Measurements from ENCODE around the gene GIT2. TPM values are rescaled to one million over a fixed set of nuclear protein-coding genes. Genes with fewer than 3 reads are reported as not detected.
"Not testable (repeated sequence)": the region's sequence is repeated elsewhere in the genome, so short reads cannot be mapped to it uniquely, and the experiment has no call there.

GIT2 gene
- total and polyA plus RNA-seq, 2 donors from 2014 or later, result 10.4 to 46.2 TPM

DNA sequence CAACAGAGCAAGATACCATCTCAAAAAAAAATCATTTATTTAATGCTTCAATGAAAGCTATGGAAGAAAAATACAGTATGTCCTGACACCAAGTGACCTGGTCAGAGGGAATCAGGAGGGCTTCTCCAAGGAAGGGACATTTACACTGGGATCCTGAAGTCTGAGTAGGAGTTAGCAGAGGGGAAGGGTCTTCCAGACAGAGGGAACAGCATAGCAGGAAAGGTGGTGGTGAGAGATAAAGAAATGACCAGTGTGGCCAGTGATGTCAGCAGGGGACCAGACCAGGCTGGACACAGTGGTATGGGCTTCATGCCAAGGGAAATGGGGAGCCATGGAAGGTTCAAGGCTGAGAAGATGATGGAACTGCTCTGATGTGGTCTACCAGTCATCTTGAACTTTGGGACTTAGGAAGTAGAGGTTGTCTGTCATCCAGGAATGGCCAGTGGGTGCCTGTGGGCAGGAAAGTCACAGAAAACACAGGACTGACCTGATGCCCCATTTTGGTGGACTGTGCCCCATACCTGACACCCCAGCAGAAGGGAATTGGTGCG, 103.9 kb downstream of the GIT2 start:
- Histone ChIP-seq H3K9ac (ENCODE audit: low read length in 3 of 3) (no peak overlapping the region), H3K36me3 (ENCODE audit: control insufficient read depth in 2 of 3, insufficient read depth in 3 of 3, low read length in 3 of 3) (no peaks in the 10 kb centered on the region), H3K4me1 (ENCODE audit: control insufficient read depth in 2 of 3, insufficient read depth in 2 of 3, low read depth in 1 of 3, low read length in 3 of 3) (no peaks in the 10 kb centered on the region), H3K27me3 (ENCODE audit: control insufficient read depth, insufficient read depth, low read length) (no peaks in the 10 kb centered on the region), H3K27ac (ENCODE audit: low read depth in 2 of 2, low read length in 2 of 2) (no peak overlapping the region), H3K4me3 (ENCODE audit: low read length in 3 of 3) (no peak overlapping the region), H3K9me3 (ENCODE audit: control insufficient read depth in 2 of 3, insufficient read depth in 1 of 3, low read length in 3 of 3) (no peaks in the 10 kb centered on the region)
- no peak for DNase-seq
- no peak for FAIRE-seq
- intact Hi-C loops (cut with DNase I), result no loop called here
- TF ChIP-seq, protein P1, sequence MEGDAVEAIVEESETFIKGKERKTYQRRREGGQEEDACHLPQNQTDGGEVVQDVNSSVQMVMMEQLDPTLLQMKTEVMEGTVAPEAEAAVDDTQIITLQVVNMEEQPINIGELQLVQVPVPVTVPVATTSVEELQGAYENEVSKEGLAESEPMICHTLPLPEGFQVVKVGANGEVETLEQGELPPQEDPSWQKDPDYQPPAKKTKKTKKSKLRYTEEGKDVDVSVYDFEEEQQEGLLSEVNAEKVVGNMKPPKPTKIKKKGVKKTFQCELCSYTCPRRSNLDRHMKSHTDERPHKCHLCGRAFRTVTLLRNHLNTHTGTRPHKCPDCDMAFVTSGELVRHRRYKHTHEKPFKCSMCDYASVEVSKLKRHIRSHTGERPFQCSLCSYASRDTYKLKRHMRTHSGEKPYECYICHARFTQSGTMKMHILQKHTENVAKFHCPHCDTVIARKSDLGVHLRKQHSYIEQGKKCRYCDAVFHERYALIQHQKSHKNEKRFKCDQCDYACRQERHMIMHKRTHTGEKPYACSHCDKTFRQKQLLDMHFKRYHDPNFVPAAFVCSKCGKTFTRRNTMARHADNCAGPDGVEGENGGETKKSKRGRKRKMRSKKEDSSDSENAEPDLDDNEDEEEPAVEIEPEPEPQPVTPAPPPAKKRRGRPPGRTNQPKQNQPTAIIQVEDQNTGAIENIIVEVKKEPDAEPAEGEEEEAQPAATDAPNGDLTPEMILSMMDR (IDR thresholded peaks at IDR 0.05; ENCODE audit: borderline replicate concordance, extremely low read depth, insufficient read depth), result no peak

DNA sequence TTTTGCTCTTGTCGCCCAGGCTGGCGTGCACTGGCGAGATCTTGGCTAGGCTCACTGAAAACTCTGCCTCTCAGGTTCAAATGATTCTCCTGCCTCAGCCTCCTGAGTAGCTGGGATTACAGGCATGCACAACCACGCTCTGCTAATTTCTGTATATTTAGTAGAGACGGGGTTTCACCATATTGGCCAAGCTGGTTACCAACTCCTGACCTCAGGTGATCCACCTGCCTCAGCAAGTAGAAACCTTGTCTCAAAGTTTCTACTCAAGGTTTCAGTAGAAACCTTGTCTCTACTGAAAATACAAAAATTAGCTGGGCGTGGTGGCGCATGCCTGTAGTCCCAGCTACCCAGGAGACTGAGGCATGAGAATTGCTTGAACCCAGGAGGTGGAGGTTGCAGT, 104.4 kb downstream of the GIT2 start:
- H3K9ac ChIP-seq (ENCODE audit: low read length in 3 of 3); FAIRE-seq; H3K4me3 ChIP-seq (ENCODE audit: low read length in 3 of 3); H3K9me3 ChIP-seq (ENCODE audit: control insufficient read depth in 2 of 3, insufficient read depth in 1 of 3, low read length in 3 of 3); H3K4me1 ChIP-seq (ENCODE audit: control insufficient read depth in 2 of 3, insufficient read depth in 2 of 3, low read depth in 1 of 3, low read length in 3 of 3); DNase-seq; H3K27ac ChIP-seq (ENCODE audit: low read depth in 2 of 2, low read length in 2 of 2); H3K36me3 ChIP-seq (ENCODE audit: control insufficient read depth in 2 of 3, insufficient read depth in 3 of 3, low read length in 3 of 3); H3K27me3 ChIP-seq (ENCODE audit: control insufficient read depth, insufficient read depth, low read length); intact Hi-C loops (cut with DNase I): not testable (repeated sequence)

DNA sequence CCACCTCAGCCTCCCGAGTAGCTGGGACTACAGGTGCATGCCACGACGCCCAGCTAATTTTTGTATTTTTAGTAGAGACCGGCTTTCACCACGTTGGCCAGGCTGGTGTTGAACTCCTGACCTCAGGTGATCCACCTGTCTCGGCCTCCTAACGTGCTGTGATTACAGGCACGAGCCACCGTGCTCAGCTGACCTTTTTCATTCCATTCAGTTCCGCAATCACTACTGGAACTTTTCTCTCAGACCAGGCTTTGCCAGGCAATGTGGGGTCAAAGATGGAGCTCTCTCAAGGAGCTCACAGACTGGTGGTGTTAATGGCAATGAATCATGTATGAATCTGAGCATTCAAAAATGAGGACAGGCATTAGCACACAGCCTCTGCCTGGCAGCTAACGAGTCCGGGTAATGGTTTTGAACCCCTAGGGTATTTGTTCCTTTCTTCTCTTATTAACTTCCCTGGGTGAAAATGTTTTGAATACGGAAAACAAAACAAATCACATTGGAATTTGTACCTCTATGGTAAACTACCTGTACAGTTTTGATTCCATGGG, 105.5 kb downstream of the GIT2 start:
- Histone ChIP-seq H3K27me3 (ENCODE audit: control insufficient read depth, insufficient read depth, low read length) (no peaks in the 10 kb centered on the region), H3K4me1 (ENCODE audit: control insufficient read depth in 2 of 3, insufficient read depth in 2 of 3, low read depth in 1 of 3, low read length in 3 of 3) (no peaks in the 10 kb centered on the region), H3K9me3 (ENCODE audit: control insufficient read depth in 2 of 3, insufficient read depth in 1 of 3, low read length in 3 of 3) (no peaks in the 10 kb centered on the region), H3K27ac (ENCODE audit: low read depth in 2 of 2, low read length in 2 of 2) (no peak overlapping the region), H3K9ac (ENCODE audit: low read length in 3 of 3) (no peak overlapping the region), H3K36me3 (ENCODE audit: control insufficient read depth in 2 of 3, insufficient read depth in 3 of 3, low read length in 3 of 3) (no peaks in the 10 kb centered on the region), H3K4me3 (ENCODE audit: low read length in 3 of 3) (no peak overlapping the region)
- intact Hi-C loops (cut with DNase I), result no loop called here
- TF ChIP-seq, protein P1 (IDR thresholded peaks at IDR 0.05; ENCODE audit: borderline replicate concordance, extremely low read depth, insufficient read depth), result no peak
- FAIRE-seq (no peak), DNase-seq (no peak)

DNA sequence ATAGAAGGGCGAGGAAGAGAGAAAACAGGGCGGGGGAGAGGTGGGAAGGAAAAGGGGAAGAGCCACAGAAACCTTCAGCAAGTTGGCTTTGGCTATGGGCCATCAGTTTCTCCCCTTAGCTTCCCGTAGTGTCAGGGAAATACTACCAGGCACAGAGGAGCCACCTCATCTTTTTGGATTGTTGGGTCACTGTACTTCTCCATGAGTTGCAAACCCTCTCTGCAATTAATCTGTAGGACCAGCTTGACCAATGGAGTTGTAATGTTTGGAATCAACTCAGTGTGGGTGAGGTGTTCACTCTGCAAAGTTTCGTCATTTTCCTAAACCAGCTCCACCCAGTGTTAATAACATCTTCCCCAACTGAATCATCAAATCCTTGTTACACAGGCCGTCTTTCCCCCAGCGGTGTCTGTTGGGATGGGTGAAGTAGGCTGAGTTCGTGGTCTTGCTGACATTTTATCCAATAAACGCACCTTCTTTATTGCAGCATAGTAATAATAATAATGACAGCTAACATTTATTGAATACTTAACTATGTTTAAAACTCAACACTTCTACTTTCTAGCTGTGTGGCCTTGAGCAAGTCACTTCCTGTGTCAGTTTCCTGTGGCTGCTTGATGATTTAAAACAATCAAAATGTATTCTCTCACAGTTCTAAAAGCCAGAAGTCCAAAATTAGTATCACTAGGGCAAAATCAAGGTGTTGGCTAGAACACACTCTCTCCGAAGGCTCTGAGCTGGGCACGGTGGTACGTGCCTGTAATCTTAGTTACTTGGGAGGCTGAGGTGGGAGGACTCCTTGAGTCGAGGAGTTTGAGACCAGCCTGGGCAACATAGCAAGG, 107.8 kb downstream of the GIT2 start:
- Histone ChIP-seq H3K4me1 (ENCODE audit: control insufficient read depth in 2 of 3, insufficient read depth in 2 of 3, low read depth in 1 of 3, low read length in 3 of 3) (no peaks in the 10 kb centered on the region), H3K9ac (ENCODE audit: low read length in 3 of 3) (no peak overlapping the region), H3K36me3 (ENCODE audit: control insufficient read depth in 2 of 3, insufficient read depth in 3 of 3, low read length in 3 of 3) (no peaks in the 10 kb centered on the region), H3K27me3 (ENCODE audit: control insufficient read depth, insufficient read depth, low read length) (no peaks in the 10 kb centered on the region), H3K9me3 (ENCODE audit: control insufficient read depth in 2 of 3, insufficient read depth in 1 of 3, low read length in 3 of 3) (no peaks in the 10 kb centered on the region), H3K27ac (ENCODE audit: low read depth in 2 of 2, low read length in 2 of 2) (no peak overlapping the region), H3K4me3 (ENCODE audit: low read length in 3 of 3) (no peak overlapping the region)
- intact Hi-C loops (cut with DNase I), result no loop called here
- TF ChIP-seq, protein P1 (IDR thresholded peaks at IDR 0.05; ENCODE audit: borderline replicate concordance, extremely low read depth, insufficient read depth), result no peak
- DNase-seq, result no peak
- FAIRE-seq, result no peak
